ENCODE results near the gene DUSP3.

DNA sequence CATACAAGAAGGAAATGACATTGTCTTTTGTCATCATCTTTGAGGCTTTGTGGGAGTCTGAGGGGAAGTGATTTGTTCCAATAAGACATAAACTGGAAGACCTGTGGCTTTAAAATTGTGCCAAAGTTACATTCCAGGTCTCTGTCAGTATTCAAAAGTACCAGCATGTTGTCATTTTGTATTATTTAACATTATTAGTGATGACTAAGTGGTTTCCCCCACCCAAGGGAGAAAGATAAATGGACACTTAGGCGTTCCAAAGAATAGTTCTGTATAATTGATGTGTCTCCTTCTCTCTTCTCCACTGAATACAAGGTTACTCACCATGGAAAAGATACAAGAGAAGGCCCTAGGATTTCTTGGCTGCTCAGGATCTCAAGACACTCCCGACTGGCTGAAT lies 5.3 kb upstream of the DUSP3 start:
- no peak for TF ChIP-seq POLR2AphosphoS5 (IDR thresholded peaks at IDR 0.05)
- TF ChIP-seq, protein P1, sequence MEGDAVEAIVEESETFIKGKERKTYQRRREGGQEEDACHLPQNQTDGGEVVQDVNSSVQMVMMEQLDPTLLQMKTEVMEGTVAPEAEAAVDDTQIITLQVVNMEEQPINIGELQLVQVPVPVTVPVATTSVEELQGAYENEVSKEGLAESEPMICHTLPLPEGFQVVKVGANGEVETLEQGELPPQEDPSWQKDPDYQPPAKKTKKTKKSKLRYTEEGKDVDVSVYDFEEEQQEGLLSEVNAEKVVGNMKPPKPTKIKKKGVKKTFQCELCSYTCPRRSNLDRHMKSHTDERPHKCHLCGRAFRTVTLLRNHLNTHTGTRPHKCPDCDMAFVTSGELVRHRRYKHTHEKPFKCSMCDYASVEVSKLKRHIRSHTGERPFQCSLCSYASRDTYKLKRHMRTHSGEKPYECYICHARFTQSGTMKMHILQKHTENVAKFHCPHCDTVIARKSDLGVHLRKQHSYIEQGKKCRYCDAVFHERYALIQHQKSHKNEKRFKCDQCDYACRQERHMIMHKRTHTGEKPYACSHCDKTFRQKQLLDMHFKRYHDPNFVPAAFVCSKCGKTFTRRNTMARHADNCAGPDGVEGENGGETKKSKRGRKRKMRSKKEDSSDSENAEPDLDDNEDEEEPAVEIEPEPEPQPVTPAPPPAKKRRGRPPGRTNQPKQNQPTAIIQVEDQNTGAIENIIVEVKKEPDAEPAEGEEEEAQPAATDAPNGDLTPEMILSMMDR (IDR thresholded peaks at IDR 0.05) = no peak

Measured in esophagus muscularis mucosa (tissue), 3 donors.